NCI-H345 treated with DMSO at 0.1 percent for 48 hours (cell line): Measurements from ENCODE around the gene GIPC2.
A peak's percentile ranks its signal among the peaks of the same experiment; 100 is the strongest.

Source experiments
- DNase-seq: peaks from one replicate; lab custom pipeline; 2025; ENCODE audit not compliant: unreplicated experiment; lab: John Stamatoyannopoulos, UW

GIPC2 gene

GRCh38 chr1:78143152-78143551 lies 97.4 kb downstream of the GIPC2 start:
- DNase-seq: no peak

GRCh38 chr1:78143673-78144072 lies 97.9 kb downstream of the GIPC2 start:
- DNase-seq: no peak

DNA sequence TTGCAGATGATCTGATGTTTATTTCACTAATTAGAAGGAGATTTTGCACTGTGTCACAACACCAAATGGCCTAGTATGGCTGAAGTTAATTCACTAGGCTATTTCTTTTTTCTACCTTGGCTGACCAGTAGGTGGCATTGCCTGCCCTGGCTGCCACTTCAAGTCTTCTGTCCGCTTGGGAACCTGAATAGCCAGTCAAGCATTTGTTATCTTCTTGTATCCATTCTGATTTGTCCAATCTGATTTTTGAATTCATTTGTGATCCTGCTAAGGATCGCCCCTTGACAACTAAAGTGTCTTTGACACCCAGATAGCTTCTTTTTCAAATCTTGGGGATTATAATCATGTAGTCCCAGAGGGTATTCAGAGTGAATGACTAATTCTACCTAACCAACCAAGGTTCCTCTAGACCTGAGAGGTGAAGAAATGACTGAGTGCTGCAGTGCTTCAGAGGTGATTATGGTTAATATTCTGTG lies 99.4 kb downstream of the GIPC2 start:
- peak; percentile 39 for DNase-seq

DNA sequence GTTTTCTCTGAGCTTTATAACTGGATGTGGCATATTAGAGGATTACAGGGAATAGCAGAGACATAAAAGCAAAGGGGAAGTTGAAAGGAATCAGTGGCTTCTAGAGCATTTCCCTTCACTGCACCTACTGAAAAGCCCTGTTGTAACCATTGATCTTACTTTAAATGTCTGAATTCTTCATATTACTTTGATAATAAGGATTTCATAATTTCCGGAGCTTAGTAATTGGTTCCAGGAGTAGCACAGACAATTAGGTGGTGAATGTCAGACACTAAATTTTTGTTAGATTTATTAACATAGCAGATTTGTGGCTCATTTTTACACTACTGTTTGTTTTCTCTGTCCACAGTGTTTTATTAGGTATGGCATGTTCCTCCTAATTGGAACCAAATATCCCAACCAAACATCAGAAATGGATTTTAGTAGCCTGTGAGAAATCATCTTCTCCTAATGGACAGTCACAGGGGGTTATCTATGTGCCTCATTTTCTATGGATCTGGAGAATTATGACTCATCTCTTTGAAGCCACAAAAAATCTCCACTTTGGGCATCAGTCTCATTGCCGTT lies 100.5 kb downstream of the GIPC2 start:
- no peak for DNase-seq

DNA sequence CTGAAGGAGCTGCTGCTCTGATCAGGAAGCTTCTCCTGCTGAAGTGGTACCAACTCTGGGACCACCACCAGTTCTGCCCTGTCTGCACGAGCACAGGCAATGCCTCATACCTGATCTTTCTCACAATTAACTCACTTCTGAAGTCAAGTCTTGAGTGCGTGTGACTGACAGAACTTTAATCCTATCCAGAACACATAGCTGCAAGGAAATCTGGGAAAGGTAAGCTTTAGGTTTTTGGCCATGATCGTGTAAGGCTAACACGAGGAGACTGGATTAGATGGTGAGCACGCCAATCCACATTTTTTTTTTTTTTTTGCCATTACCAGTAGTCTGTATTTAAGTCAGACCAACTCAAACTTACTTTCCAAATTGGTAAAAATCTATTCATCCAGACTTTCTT lies 101.3 kb downstream of the GIPC2 start:
- no peak for DNase-seq

GRCh38 chr1:78153092-78153736 lies 107.4 kb downstream of the GIPC2 start:
- DNase-seq: no peak

DNA sequence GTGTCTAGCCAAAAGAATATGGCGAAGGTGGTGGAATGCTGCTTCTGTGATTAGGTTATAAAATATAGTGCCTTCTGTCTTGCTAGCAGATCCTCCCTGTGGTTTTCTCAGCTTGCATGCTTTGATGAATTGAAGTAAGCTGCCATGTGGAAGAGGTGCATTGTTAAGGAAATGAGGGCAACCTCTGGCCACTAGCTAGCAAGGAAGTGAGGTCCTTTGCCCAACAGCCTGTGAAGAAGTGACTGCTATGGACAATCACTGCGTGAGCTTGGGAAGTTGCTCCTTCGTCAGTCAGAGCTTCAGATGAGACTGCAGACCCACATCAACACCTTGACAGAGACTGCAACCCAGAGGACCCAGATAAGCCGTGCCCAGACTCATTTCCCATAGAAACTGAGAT lies 109.4 kb downstream of the GIPC2 start:
- DNase-seq: no peak

DNA sequence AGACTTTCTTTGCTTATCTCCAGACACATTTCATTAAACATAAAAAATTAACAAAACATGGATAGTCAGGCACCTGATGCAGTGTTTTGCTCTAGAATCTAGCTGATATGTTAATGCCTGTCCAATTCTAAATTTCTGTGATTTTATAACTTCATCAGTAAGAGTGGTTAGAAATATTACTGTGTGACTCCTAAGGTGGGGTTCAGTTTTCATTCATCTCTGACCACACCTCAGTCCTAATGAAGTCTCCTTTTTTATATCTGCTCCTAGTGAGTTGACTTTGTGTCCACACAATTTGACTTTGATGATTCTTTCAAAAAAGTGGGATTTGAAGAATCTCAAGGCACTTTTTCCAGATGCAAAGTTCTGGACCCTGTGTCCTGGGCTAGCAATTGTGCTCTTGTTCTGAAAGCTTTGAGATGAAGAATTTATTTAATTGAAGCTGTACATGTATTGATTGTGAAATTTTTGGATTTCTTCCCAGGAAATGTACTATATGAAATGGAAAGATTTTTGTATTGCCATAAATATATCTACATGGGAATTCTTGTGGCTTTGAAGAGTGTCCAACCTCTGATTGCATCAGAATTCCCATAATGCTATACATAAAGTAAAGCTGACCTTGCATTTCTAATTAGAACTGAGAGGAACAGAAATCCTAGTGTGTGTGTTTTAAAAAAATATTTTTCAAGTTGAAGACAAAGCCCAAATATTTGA lies 111.2 kb downstream of the GIPC2 start:
- DNase-seq: no peak

- DNase-seq: no peak
Observed at GRCh38 chr1:78165816-78166215, 120.0 kb downstream of the GIPC2 start.

DNA sequence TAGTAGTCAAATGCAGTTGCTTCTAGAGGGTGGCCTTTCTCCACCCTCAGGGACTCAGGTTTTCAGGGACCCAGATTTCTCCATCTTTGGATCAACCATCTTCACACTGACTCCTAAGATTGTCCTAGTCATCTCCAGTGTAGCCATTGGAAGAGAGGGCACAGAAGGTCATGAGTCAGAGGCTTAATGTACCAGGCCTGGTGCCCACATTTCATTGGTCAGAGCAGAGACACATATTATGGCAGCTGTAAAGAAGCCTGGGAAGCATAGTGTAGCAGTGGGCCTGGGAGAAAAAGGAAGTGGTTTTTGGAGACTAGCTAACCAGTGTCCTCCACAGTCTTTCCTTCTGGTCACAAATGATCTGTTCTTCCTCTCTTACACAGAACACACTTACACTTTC lies 122.5 kb downstream of the GIPC2 start:
- no peak for DNase-seq

DNA sequence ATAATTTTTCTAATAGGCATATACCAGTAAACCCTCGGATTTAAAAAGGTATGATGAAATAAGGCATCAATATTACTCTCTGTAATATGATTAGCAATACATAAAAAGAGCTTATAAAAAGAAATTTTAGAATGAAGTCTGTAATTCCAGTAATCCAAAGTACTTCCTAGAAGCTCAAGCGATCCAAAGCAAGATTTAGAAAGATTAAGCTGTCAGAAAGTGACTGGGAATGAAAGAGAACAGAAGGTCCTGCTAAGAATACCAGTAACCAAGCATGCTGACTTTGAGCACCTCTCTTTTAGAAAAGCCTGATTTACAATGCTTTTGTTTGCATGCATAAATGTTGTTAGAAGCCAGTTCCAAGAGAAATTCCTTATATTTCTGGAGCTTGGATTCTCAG lies 125.1 kb downstream of the GIPC2 start:
- no peak for DNase-seq

- DNase-seq: no peak
Observed at GRCh38 chr1:78171736-78172590, 126.2 kb downstream of the GIPC2 start.

GRCh38 chr1:78176448-78176847 lies 130.7 kb downstream of the GIPC2 start:
- DNase-seq: peak; percentile 96

- DNase-seq: no peak
Observed at GRCh38 chr1:78177708-78178270, 132.0 kb downstream of the GIPC2 start.

GRCh38 chr1:78178816-78179215 lies 133.1 kb downstream of the GIPC2 start:
- no peak for DNase-seq

DNA sequence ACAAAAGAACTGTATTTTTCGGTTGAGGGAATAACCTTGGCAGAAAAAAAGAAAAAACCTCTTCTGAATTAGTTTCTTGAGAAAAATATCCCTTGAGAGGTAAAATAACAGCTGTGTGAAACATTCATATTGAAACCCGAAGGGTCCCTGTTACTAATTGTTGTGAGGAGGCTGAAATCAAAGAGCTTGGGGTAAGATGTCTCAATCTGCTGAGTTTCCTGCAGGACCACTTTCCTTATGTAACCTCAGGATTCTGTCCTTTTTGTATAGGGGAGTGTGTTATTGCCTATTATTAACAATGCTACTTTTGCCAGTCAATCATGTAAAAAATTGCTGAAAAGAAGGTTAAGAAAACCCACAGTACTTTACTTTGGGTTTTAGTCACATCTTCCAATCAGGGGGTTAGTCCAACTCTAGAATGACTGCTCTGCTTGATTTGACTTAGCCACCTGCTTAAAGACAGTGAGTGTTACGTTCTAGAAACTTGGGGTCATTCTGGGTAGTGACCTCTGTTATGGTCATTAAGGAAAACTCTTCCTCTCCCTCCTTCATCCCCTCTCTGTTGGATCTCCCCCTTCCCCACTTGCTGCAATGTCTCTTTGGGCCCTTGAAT lies 138.8 kb downstream of the GIPC2 start:
- DNase-seq: no peak
